GM21381 (cell line): ENCODE data around the gene ZNF628.
A peak's percentile ranks its signal among the peaks of the same experiment; 100 is the strongest.

Experiments
- ATAC-seq: cut with Tn5 transposase; IDR thresholded peaks from one replicate; pipeline ENCODE4 v1.9.1; 2021; ENCODE audit warnings: mild to moderate bottlenecking, moderate library complexity; ENCODE audit not compliant: unreplicated experiment

ZNF628 gene

GRCh38 chr19:55483706-55484592 lies 7.5 kb downstream of the ZNF628 start:
- no peak for ATAC-seq

GRCh38 chr19:55484593-55485438 lies 8.4 kb downstream of the ZNF628 start, which contains the start of gene NAT14:
TSS of gene NAT14 (plus strand) at chr19:55485188. CDS start at chr19:55485709, 521 bp downstream.
- ATAC-seq = peak; percentile 64

- ATAC-seq = no peak
These were observed 9.1 kb downstream of the ZNF628 start for GRCh38 chr19:55485439-55486011.

- no peak for ATAC-seq
These were observed 9.9 kb downstream of the ZNF628 start for GRCh38 chr19:55486043-55486970.

- no peak for ATAC-seq
These were observed 10.8 kb downstream of the ZNF628 start for GRCh38 chr19:55486971-55487923.

- no peak for ATAC-seq
These were observed 11.7 kb downstream of the ZNF628 start, which contains the start of gene SSC5D for GRCh38 chr19:55487924-55488687. TSS of gene SSC5D (plus strand) at chr19:55488436. CDS start at chr19:55488590, 154 bp downstream.

- ATAC-seq = no peak
These were observed 12.7 kb downstream of the ZNF628 start for GRCh38 chr19:55488986-55489710.

- ATAC-seq = no peak
These were observed 13.5 kb downstream of the ZNF628 start for GRCh38 chr19:55489711-55490477.

GRCh38 chr19:55490478-55491432 lies 14.3 kb downstream of the ZNF628 start:
- ATAC-seq = no peak

- ATAC-seq = no peak
These were observed 15.3 kb downstream of the ZNF628 start for GRCh38 chr19:55491546-55492360.

GRCh38 chr19:55492362-55492944 lies 16.0 kb downstream of the ZNF628 start:
- ATAC-seq = no peak

- no peak for ATAC-seq
These were observed 16.7 kb downstream of the ZNF628 start for GRCh38 chr19:55493052-55493644.

- no peak for ATAC-seq
These were observed 17.3 kb downstream of the ZNF628 start for GRCh38 chr19:55493645-55494171.
